ENCODE measurements around the gene CTSH. TPM values are rescaled to one million over a fixed set of nuclear protein-coding genes. Genes with fewer than 3 reads are reported as not detected.
"Not testable (repeated sequence)": the region's sequence is repeated elsewhere in the genome, so short reads cannot be mapped to it uniquely, and the experiment has no call there.

CTSH gene
- polyA plus RNA-seq, 2 donors, result 43.6 to 76.9 TPM

DNA sequence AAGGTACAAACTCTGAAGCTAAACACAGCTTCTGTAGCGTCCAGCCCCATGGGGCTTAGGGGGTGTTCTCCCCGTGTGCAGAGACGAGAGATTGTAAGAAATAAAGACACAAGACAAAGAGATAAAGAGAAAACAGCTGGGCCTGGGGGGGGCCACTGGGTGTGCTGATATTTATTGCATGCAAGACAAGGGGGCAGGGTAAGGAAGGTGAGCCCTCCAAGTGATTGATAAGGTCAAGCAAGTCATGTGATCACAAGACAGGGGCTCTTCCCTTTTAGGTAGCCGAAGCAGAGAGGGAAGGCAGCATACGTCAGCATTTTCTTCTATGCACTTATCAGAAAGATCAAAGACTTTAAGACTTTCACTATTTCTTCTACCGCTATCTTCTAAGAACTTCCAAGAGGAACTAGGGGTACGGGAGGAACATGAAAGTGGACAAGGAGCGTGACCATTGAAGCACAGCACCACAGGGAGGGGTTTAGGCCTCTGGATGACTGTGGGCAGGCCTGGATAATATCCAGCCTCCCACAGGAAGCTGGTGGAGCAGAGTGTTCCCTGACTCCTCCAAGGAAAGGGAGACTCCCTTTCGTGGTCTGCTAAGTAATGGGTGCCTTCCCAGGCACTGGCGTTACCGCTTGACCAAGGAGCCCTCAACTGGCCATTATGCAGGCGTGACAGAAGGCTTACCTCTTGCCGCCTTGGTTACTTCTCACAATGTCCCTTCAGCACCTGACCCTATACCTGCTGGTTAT, 42.4 kb downstream of the CTSH start:
- WGBS, 2 donors, result 81 to 83% methylated on average over 13 of the region's 13 CpGs
- not testable (repeated sequence) for H3K27ac ChIP-seq (ENCODE audit: low read depth in 2 of 2, low read length in 1 of 2); H3K36me3 ChIP-seq (ENCODE audit: control insufficient read depth in 2 of 2, insufficient read depth in 2 of 2, low read length in 1 of 2)

DNA sequence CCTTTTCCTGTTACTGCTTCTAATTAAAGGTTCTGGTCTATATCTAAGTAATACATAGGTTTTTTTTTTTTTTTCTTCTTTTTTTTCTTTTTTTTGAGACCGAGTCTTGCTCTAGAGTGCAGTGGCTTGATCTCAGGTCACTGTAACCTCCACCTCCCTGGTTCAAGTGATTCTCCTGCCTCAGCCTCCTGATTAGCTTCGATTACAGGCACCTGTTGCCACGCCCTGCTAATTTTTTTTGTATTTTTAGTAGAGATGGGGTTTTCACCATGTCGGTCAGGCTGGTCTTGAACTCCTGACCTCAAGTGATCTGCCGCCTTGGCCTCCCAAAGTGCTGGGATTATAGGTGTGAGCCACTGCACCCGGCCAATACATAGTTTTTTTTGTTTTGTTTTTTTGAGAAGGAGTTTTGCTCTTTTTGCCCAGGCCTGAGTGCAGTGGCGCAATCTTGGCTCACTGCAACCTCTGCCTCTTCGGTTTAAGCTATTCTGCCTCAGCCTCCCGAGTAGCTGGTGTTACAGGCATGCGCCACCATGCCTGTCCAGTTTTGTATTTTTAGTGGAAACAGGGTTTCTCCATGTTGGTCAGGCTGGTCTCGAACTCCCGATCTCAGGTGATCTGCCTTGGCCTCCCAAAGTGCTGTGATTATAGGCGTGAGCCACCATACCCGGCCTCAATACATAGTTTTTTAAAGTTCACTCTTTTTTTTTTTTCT, 43.9 kb downstream of the CTSH start:
- H3K27me3 ChIP-seq (ENCODE audit: control insufficient read depth in 1 of 2, insufficient read depth in 2 of 2, low read length in 2 of 2); H3K36me3 ChIP-seq (ENCODE audit: control insufficient read depth in 2 of 2, insufficient read depth in 2 of 2, low read length in 1 of 2); H3K4me3 ChIP-seq (ENCODE audit: low read depth in 1 of 2, low read length in 2 of 2); H3K27ac ChIP-seq (ENCODE audit: low read depth in 2 of 2, low read length in 1 of 2); H3K9me3 ChIP-seq (ENCODE audit: control insufficient read depth in 2 of 2, insufficient read depth in 1 of 2, low read depth in 1 of 2, low read length in 1 of 2); H3K4me1 ChIP-seq (ENCODE audit: control insufficient read depth in 2 of 2, insufficient read depth in 2 of 2, low read length in 1 of 2): not testable (repeated sequence)
- WGBS, 2 donors, result 94% methylated on average over 14 of the region's 14 CpGs

More for the DNA sequence above, 42.4 kb downstream of the CTSH start:
- H3K4me3 ChIP-seq (ENCODE audit: low read depth in 1 of 2, low read length in 2 of 2); H3K27me3 ChIP-seq (ENCODE audit: control insufficient read depth in 1 of 2, insufficient read depth in 2 of 2, low read length in 2 of 2); H3K9me3 ChIP-seq (ENCODE audit: control insufficient read depth in 2 of 2, insufficient read depth in 1 of 2, low read depth in 1 of 2, low read length in 1 of 2); H3K4me1 ChIP-seq (ENCODE audit: control insufficient read depth in 2 of 2, insufficient read depth in 2 of 2, low read length in 1 of 2): not testable (repeated sequence)

DNA sequence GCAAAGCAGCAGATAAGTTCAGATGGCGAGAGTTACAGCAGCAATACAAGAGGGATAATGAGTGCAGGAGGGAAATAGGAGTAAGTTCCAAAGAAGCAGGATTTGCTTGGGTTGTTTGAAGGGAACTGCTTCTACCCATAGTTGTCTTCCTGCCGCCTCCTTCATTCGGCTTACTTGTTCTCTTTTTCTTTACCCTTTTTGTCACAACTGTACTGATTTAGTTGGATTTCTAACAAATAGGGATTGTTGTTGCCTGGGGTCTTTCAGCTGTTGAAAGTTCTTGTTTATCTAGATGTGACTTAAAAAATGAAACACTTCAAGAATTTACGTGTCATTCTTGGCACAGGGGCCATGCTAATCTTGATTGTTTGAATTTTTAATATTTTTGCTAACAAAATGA, 46.3 kb downstream of the CTSH start:
- H3K27me3 ChIP-seq (ENCODE audit: control insufficient read depth in 1 of 2, insufficient read depth in 2 of 2, low read length in 2 of 2), result no peaks in the 10 kb centered on the region
- H3K4me3 ChIP-seq (ENCODE audit: low read depth in 1 of 2, low read length in 2 of 2), result no peak overlapping the region
- 92% methylated on average over 4 of the region's 4 CpGs for WGBS, 2 donors
- H3K36me3 ChIP-seq (ENCODE audit: control insufficient read depth in 2 of 2, insufficient read depth in 2 of 2, low read length in 1 of 2), result peaks cover 0 to 2% of the 10 kb centered on the region in 2 donors
- H3K27ac ChIP-seq (ENCODE audit: low read depth in 2 of 2, low read length in 1 of 2), result no peak overlapping the region
- no peaks in the 10 kb centered on the region for H3K4me1 ChIP-seq (ENCODE audit: control insufficient read depth in 2 of 2, insufficient read depth in 2 of 2, low read length in 1 of 2)
- H3K9me3 ChIP-seq (ENCODE audit: control insufficient read depth in 2 of 2, insufficient read depth in 1 of 2, low read depth in 1 of 2, low read length in 1 of 2), result no peaks in the 10 kb centered on the region

DNA sequence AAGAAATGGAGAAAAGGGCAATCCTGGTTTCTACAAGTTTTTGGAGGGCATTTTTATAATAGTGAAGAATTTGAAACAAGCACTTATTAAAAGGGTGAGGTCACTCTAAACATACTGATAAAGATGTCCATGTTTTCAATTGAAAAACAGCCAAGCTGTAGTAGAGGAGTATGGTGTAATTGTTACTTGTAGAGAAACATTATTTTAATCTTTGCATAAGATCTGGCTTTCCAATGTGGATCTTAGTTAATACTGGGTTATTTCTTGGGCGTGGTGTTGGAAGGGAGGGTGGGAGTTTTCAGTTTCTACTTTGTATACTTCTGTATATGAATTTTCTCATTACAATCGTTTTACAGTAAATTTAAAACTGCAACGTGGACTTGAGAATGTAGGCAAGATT, 49.4 kb downstream of the CTSH start:
- WGBS, 2 donors, result 74 to 78% methylated on average over 3 of the region's 3 CpGs
- H3K4me3 ChIP-seq (ENCODE audit: low read depth in 1 of 2, low read length in 2 of 2), result no peak overlapping the region
- H3K4me1 ChIP-seq (ENCODE audit: control insufficient read depth in 2 of 2, insufficient read depth in 2 of 2, low read length in 1 of 2), result no peaks in the 10 kb centered on the region
- no peaks in the 10 kb centered on the region for H3K9me3 ChIP-seq (ENCODE audit: control insufficient read depth in 2 of 2, insufficient read depth in 1 of 2, low read depth in 1 of 2, low read length in 1 of 2)
- H3K27me3 ChIP-seq (ENCODE audit: control insufficient read depth in 1 of 2, insufficient read depth in 2 of 2, low read length in 2 of 2), result no peaks in the 10 kb centered on the region
- no peak overlapping the region for H3K27ac ChIP-seq (ENCODE audit: low read depth in 2 of 2, low read length in 1 of 2)
- H3K36me3 ChIP-seq (ENCODE audit: control insufficient read depth in 2 of 2, insufficient read depth in 2 of 2, low read length in 1 of 2), result peaks cover 0 to 4% of the 10 kb centered on the region in 2 donors

DNA sequence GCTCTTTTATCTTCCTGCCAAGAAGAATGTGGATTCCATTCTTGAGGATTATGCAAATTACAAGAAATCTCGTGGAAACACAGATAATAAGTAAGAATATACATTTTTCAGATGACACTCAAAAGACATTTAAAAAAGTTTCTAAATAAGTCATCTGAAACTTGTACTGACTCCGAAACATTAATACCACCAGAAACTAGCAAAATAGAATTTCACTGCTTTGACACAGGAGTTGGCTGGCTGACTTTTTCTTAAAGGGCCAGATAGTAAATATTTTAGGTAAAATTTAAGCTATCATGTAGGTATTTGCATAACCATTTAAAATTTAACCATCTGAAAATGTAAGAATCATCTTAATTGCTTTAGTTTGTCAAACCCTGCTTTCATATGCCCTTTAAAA, 51.3 kb downstream of the CTSH start:
- Histone ChIP-seq H3K27me3 (ENCODE audit: control insufficient read depth in 1 of 2, insufficient read depth in 2 of 2, low read length in 2 of 2) (no peaks in the 10 kb centered on the region), H3K36me3 (ENCODE audit: control insufficient read depth in 2 of 2, insufficient read depth in 2 of 2, low read length in 1 of 2) (peaks cover 0 to 8% of the 10 kb centered on the region in 2 donors), H3K27ac (ENCODE audit: low read depth in 2 of 2, low read length in 1 of 2) (no peak overlapping the region), H3K9me3 (ENCODE audit: control insufficient read depth in 2 of 2, insufficient read depth in 1 of 2, low read depth in 1 of 2, low read length in 1 of 2) (no peaks in the 10 kb centered on the region), H3K4me3 (ENCODE audit: low read depth in 1 of 2, low read length in 2 of 2) (no peak overlapping the region), H3K4me1 (ENCODE audit: control insufficient read depth in 2 of 2, insufficient read depth in 2 of 2, low read length in 1 of 2) (no peaks in the 10 kb centered on the region)
- WGBS, 2 donors, result 64 to 65% methylated on average over 2 of the region's 2 CpGs

DNA sequence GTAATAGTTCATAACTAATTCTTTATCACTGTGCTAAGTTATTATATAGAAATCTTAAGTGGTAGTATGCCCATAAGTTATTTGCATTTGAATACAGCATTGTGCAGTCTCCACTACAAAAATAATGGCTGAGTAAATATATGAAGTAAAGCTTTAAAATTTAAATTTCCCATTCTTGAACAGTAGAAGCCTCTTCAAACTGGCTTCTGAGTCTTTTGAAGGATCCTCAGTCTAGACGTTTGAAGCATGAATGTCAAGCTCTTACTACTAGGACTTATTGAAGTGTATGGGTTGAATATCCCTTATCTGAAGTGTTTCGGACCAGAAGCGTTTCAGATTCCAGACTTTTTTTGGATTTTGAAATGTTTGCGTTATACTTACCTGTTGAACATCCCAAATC, 55.8 kb downstream of the CTSH start:
- WGBS, 2 donors, result 85% methylated on average over 4 of the region's 4 CpGs
- Histone ChIP-seq H3K4me3 (ENCODE audit: low read depth in 1 of 2, low read length in 2 of 2) (no peak overlapping the region), H3K4me1 (ENCODE audit: control insufficient read depth in 2 of 2, insufficient read depth in 2 of 2, low read length in 1 of 2) (no peaks in the 10 kb centered on the region), H3K27me3 (ENCODE audit: control insufficient read depth in 1 of 2, insufficient read depth in 2 of 2, low read length in 2 of 2) (no peaks in the 10 kb centered on the region), H3K27ac (ENCODE audit: low read depth in 2 of 2, low read length in 1 of 2) (no peak overlapping the region), H3K9me3 (ENCODE audit: control insufficient read depth in 2 of 2, insufficient read depth in 1 of 2, low read depth in 1 of 2, low read length in 1 of 2) (no peaks in the 10 kb centered on the region), H3K36me3 (ENCODE audit: control insufficient read depth in 2 of 2, insufficient read depth in 2 of 2, low read length in 1 of 2) (peaks cover 0 to 8% of the 10 kb centered on the region in 2 donors)

DNA sequence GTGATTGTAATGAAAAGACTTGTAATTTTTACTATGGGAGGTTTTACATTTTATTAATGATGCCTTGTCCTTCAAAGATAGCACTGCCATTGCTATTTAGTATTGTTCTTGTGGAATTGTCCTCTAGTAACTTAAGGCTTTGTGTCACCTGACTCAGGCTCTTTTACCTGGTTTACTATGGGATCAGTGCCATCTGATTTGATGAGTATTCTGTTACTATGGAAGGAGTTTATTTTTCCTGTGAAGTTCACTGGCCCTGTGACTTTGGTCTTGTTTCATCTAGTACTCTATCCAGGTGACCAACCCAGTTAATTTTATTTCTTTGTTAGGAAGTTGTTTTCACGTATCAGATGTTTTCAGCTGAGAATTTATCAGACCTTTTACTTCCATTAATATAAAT, 63.2 kb downstream of the CTSH start:
- Histone ChIP-seq H3K36me3 (ENCODE audit: control insufficient read depth in 2 of 2, insufficient read depth in 2 of 2, low read length in 1 of 2) (peaks cover 0 to 2% of the 10 kb centered on the region in 2 donors), H3K4me1 (ENCODE audit: control insufficient read depth in 2 of 2, insufficient read depth in 2 of 2, low read length in 1 of 2) (peaks cover 0 to 4% of the 10 kb centered on the region in 2 donors), H3K27ac (ENCODE audit: low read depth in 2 of 2, low read length in 1 of 2) (no peak overlapping the region), H3K9me3 (ENCODE audit: control insufficient read depth in 2 of 2, insufficient read depth in 1 of 2, low read depth in 1 of 2, low read length in 1 of 2) (no peaks in the 10 kb centered on the region), H3K27me3 (ENCODE audit: control insufficient read depth in 1 of 2, insufficient read depth in 2 of 2, low read length in 2 of 2) (no peaks in the 10 kb centered on the region), H3K4me3 (ENCODE audit: low read depth in 1 of 2, low read length in 2 of 2) (no peak overlapping the region)
- 67 to 76% methylated on average over 1 of the region's 1 CpG for WGBS, 2 donors

DNA sequence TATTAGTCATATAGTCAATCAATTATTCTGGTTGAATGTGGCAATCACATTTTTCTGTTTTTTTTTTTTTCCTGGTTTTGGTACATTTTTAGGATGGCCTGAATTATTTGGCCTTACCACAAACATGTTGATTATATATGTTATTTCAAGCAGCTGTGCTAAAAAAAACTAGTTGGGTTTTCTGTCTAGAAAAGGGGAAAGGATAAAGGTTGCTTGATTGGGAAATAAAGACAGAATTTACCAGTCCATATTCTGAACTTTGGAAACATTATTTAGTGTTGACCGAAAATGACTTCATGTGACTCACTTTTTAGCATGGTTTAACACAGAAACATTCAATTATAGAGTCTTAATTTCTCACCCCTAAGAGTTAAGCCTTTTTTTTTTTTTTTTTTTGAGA, 64.0 kb downstream of the CTSH start:
- Histone ChIP-seq H3K4me3 (ENCODE audit: low read depth in 1 of 2, low read length in 2 of 2) (no peak overlapping the region), H3K27ac (ENCODE audit: low read depth in 2 of 2, low read length in 1 of 2) (no peak overlapping the region), H3K9me3 (ENCODE audit: control insufficient read depth in 2 of 2, insufficient read depth in 1 of 2, low read depth in 1 of 2, low read length in 1 of 2) (no peaks in the 10 kb centered on the region), H3K4me1 (ENCODE audit: control insufficient read depth in 2 of 2, insufficient read depth in 2 of 2, low read length in 1 of 2) (peaks cover 0 to 4% of the 10 kb centered on the region in 2 donors), H3K27me3 (ENCODE audit: control insufficient read depth in 1 of 2, insufficient read depth in 2 of 2, low read length in 2 of 2) (no peaks in the 10 kb centered on the region), H3K36me3 (ENCODE audit: control insufficient read depth in 2 of 2, insufficient read depth in 2 of 2, low read length in 1 of 2) (peaks cover 0 to 2% of the 10 kb centered on the region in 2 donors)
- 80 to 86% methylated on average over 1 of the region's 1 CpG for WGBS, 2 donors

DNA sequence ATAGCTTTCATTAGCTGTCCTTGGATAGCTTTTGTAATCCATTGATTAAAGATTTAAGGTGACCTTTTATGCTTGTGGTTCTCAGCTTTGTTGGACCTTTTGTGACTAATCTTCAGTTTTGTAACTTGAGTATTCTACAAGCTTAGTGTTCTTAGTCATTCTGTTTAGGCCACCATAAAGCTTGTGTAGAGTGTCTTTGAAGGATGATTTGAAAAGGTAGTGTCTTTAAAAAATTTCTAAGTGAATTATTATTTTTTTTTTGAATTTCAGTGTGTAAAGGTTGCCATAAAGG, 64.7 kb downstream of the CTSH start:
- H3K27me3 ChIP-seq (ENCODE audit: control insufficient read depth in 1 of 2, insufficient read depth in 2 of 2, low read length in 2 of 2), result no peaks in the 10 kb centered on the region
- no peak overlapping the region for H3K4me3 ChIP-seq (ENCODE audit: low read depth in 1 of 2, low read length in 2 of 2)
- no peak overlapping the region for H3K27ac ChIP-seq (ENCODE audit: low read depth in 2 of 2, low read length in 1 of 2)
- H3K36me3 ChIP-seq (ENCODE audit: control insufficient read depth in 2 of 2, insufficient read depth in 2 of 2, low read length in 1 of 2), result peaks cover 0 to 2% of the 10 kb centered on the region in 2 donors
- H3K4me1 ChIP-seq (ENCODE audit: control insufficient read depth in 2 of 2, insufficient read depth in 2 of 2, low read length in 1 of 2), result peaks cover 0 to 4% of the 10 kb centered on the region in 2 donors
- H3K9me3 ChIP-seq (ENCODE audit: control insufficient read depth in 2 of 2, insufficient read depth in 1 of 2, low read depth in 1 of 2, low read length in 1 of 2), result no peaks in the 10 kb centered on the region
